Common myeloid progenitor, CD34-positive (primary cell): ENCODE results near the gene VEGFA.

ENCODE experiments used
- CTCF ChIA-PET: fragments of 350-600 bp; sonication (Branson Sonifier 250); formaldehyde crosslinking; loops from one replicate; lab custom pipeline; 2021; ENCODE audit warnings: antibody characterized with exemption; lab: Charles Lee
- POLR2A ChIA-PET: fragments of 350-600 bp; sonication (Branson Sonifier 250); formaldehyde crosslinking; loops from one replicate; lab custom pipeline; 2021; ENCODE audit warnings: antibody characterized with exemption; lab: Charles Lee
- DNase-seq, 3 donors: peaks; one replicate each; pipeline versions ENCODE4 v3.0.0 to v3.0.0-alpha.2; 2013
- H3K27ac ChIP-seq, 2 experiments: 1 replicate in 1 of 2; 2 replicates in 1 of 2; pipeline ENCODE4 v1.7.0; 2013; ENCODE audit warnings: inconsistent platforms in 2 of 2, low read length in 2 of 2, mild to moderate bottlenecking in 2 of 2, low read depth in 1 of 2, moderate library complexity in 1 of 2; ENCODE audit not compliant: severe bottlenecking in 2 of 2, insufficient read depth in 1 of 2, poor library complexity in 1 of 2
- H3K27me3 ChIP-seq, 5 experiments: replicated peaks in 2 of 5; 1 replicate in 3 of 5; 2 replicates in 2 of 5; pipeline versions ENCODE4 v1.6.1 to v1.7.0; 2013; ENCODE audit warnings: low read length in 4 of 5, mild to moderate bottlenecking in 2 of 5, moderate library complexity in 2 of 5, inconsistent platforms in 1 of 5; ENCODE audit not compliant: insufficient read depth in 5 of 5, control insufficient read depth in 4 of 5
- H3K36me3 ChIP-seq, 4 experiments: 1 replicate in 2 of 4; 2 replicates in 2 of 4; pipeline versions ENCODE4 v1.6.1 to v1.7.0; 2013; ENCODE audit warnings: low read length in 3 of 4, control low read depth in 1 of 4, mild to moderate bottlenecking in 1 of 4; ENCODE audit not compliant: control insufficient read depth in 4 of 4, insufficient read depth in 4 of 4
- H3K4me1 ChIP-seq, 4 experiments: 1 replicate in 3 of 4; 2 replicates in 1 of 4; pipeline versions ENCODE4 v1.6.1 to v1.7.1; 2013; ENCODE audit warnings: low read length in 3 of 4, mild to moderate bottlenecking in 3 of 4, control low read depth in 1 of 4, inconsistent platforms in 1 of 4, moderate library complexity in 1 of 4; ENCODE audit not compliant: control insufficient read depth in 4 of 4, insufficient read depth in 4 of 4; ENCODE audit errors: control extremely low read depth in 1 of 4
- H3K4me3 ChIP-seq, 7 experiments: 1 replicate in 4 of 7; 2 replicates in 3 of 7; pipeline versions ENCODE4 v1.5.1 to v1.7.0; 2013; ENCODE audit warnings: mild to moderate bottlenecking in 7 of 7, low read length in 6 of 7, moderate library complexity in 6 of 7, inconsistent platforms in 2 of 7, low read depth in 2 of 7, control low read depth in 1 of 7; ENCODE audit not compliant: insufficient read depth in 4 of 7, control insufficient read depth in 1 of 7; ENCODE audit errors: extremely low read depth in 1 of 7
- H3K9me3 ChIP-seq, 5 experiments: 1 replicate in 4 of 5; 2 replicates in 1 of 5; pipeline versions ENCODE4 v1.6.1 to v1.7.1; 2013; ENCODE audit warnings: low read length in 4 of 5, mild to moderate bottlenecking in 2 of 5, inconsistent platforms in 1 of 5, low read depth in 1 of 5, moderate library complexity in 1 of 5; ENCODE audit not compliant: control insufficient read depth in 4 of 5, insufficient read depth in 2 of 5; ENCODE audit errors: control extremely low read depth in 1 of 5
- WGBS: methylation state at CpG from one replicate; pipeline ENCODE4 v1.1.5; 2013; ENCODE audit not compliant: insufficient coverage; 5-methylcytosine and 5-hydroxymethylcytosine counted together

The VEGFA gene

GRCh38 chr6:43834528-43835155, 64.6 kb downstream of the VEGFA start:
- WGBS, result no CpG with 5 or more reads among the region's 5 CpGs
- H3K4me1 ChIP-seq, result peaks cover 0 to 21% (median 12%) of the 10 kb centered on the region in 4 experiments
- H3K36me3 ChIP-seq, result no peaks in the 10 kb centered on the region
- H3K9me3 ChIP-seq, result no peaks in the 10 kb centered on the region
- no peak for DNase-seq
- ChIA-PET CTCF (interaction anchor here (0.8 kb wide), 1 partner anchor 11 kb away, joined by 4 read pairs; no protein-coding TSS in a partner anchor), POLR2A (no interaction called here)
- no peak overlapping the region for H3K4me3 ChIP-seq
- no peak overlapping the region for H3K27ac ChIP-seq
- H3K27me3 ChIP-seq, result no peaks in the 10 kb centered on the region

- Histone ChIP-seq H3K36me3 (no peaks in the 10 kb centered on the region), H3K4me1 (peaks cover 0 to 21% (median 12%) of the 10 kb centered on the region in 4 experiments), H3K27me3 (no peaks in the 10 kb centered on the region), H3K9me3 (no peaks in the 10 kb centered on the region), H3K27ac (no peak overlapping the region), H3K4me3 (no peak overlapping the region)
- no peak for DNase-seq
- CTCF ChIA-PET, result interaction anchor here (1.0 kb wide), 1 partner anchor 66 kb away, joined by 7 read pairs; the partner anchor contains the start of gene VEGFA
- POLR2A ChIA-PET, result no interaction called here
- 99% methylated on average over 6 of the region's 8 CpGs for WGBS
Measured at GRCh38 chr6:43835872-43836419, 65.9 kb downstream of the VEGFA start.
